HK-2 (cell line): ENCODE measurements around the gene DDX25.

Experiments used
- DNase-seq: peaks from one replicate; pipeline ENCODE4 v3.0.0-alpha.2; 2018; ENCODE audit not compliant: unreplicated experiment

The DDX25 gene

DNA sequence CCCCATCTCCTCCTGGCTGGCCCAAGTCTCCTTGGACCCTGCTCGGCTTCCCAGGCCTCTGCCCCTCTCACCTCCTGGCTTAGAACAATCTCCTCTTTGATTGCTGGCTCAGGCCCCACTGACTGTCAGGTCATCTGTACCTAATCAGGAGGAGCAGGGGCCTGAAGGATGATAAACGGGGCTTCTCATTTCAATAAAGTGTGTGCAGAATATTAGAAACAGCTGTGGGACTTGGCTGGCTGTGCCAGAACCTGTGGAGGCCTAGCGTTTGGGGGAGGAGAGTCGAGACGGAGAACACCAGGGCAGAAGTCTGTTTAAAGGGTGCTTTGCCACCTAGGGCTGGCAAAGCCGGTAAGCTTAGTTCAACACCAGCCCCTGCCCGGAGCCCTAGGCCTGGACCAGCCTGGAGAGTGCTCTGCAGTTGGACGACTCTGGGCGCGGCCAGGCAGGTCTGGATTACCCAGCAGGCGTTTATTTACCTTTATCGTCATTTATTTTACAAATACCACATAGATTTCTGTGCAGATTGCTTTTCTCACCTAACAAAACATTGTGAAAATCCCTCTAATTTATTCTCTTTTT is 31.4 kb downstream of the DDX25 start:
- DNase-seq = no peak

DNA sequence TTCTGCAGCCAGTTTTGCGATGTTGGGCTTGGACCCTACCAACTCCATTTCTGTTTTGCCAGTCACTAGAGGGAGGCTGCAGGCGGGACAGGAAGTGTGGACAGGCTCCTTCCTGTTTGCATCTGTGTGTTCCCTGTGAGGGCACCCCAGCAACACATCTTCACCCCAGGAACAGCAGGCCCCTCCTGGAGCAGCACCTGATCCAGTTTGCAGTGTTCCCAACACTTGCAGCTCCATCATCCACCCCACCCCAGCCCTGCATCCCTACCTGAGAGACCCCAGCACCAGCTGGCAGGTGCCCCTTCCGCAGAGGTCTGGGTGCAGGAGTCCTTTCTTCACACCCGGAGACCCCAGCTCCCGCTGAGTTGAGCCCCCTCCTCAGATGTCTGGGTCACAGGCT is 34.1 kb downstream of the DDX25 start:
- no peak for DNase-seq

DNA sequence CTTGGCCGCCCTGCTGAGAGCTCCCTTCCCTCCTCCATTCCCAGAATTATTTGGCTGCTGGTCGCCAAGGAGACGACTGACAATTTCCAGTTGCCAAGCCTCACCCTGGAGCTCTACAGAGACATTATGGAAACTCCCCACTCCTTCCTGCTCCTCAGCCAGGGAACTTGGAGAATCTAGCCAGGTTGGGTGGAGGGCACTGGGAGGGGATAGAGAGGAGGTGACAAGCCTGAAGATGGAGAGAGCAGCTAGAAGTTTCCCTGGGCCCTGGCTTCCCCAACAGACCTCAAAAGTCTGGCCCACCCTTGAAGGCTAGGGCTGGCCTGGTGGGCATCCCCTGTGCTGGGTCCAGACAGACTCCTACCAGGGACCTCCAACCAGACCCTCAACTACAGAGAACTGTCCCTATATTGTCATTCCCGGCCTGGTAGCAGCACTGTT is 34.8 kb downstream of the DDX25 start:
- no peak for DNase-seq

DNA sequence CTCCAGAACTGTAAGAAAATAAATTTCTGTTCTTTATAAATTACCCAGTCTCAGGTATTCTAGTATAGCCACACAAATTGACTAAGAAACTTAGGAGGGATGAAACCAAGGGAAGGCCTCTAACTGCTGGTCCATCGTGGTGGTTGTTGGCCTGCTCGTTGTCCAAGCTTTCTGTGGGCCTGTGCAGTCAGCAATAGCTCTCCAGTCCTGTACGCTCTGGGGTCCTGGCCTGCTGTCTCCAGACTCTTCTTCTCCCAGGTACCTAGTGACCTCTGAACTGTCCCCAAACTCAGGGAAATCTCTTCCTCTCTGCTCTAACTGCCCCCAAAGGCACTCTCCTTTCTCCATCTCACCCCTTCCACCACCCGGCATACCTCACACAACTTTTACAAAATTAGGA is 35.8 kb downstream of the DDX25 start:
- no peak for DNase-seq

DNA sequence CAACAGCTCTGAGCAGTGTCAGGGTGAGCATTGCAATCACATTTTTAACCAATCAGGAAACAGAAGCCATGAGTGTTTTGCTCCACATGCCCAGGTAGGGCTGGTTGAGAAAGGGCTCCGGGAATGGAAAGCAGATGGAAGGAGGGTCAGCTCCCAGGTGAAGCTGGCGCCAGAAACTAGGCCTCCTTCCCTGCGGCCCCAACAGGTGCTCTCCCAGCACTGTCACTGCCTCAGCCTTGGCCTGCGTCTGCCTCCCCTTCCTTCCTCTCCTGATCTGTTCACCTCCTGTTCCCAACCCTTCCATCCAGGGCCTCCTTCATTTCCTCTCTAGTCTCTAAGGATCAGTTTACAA is 36.9 kb downstream of the DDX25 start:
- no peak for DNase-seq

DNA sequence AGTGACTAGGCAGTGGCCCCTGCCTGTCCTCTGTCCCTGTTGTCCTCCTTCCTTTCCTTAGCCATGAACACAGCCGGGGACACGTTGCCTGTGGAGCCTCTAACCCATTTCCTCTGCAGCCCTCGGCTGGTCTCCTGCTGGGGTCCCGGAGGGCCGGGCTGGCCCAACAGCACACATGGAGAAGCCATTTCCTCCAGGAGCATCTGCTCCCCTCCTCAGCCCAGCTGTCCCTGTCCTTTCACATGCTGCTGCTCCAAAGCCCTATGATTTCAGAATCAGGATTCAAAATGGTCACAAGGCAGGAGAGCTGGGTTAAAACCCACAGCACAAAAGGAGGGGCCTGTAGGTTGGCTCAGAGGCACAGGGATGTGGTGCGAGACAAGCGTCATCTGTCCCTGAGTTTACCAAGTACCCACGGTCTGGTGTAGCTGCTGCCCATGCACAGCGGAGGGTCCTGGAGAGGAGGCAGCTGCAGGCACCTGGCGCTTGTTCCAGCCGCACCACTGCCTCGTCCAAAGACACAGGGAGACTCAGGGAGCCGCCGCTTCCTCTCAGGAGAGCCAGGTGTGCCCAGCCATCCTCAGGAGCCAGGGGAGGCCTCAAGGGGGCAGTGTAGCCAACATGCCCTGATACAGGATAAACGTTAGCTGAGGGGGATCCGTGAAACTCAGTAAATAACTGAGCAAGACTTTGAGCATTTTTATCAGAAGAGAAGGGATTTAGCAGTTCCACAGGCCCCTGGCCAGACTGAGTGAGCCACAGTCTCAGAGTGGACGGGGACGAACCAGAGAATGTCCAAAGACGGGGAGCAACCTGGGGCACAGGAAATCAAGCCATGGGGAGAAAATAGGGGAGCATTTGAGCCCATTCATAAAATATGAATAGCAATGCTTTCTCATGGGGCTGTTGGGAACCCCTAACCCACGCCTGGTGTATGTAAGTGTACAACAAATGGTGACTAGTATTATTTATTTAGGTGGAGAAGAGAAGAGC is 37.6 kb downstream of the DDX25 start:
- peak; percentile 13 for DNase-seq

DNA sequence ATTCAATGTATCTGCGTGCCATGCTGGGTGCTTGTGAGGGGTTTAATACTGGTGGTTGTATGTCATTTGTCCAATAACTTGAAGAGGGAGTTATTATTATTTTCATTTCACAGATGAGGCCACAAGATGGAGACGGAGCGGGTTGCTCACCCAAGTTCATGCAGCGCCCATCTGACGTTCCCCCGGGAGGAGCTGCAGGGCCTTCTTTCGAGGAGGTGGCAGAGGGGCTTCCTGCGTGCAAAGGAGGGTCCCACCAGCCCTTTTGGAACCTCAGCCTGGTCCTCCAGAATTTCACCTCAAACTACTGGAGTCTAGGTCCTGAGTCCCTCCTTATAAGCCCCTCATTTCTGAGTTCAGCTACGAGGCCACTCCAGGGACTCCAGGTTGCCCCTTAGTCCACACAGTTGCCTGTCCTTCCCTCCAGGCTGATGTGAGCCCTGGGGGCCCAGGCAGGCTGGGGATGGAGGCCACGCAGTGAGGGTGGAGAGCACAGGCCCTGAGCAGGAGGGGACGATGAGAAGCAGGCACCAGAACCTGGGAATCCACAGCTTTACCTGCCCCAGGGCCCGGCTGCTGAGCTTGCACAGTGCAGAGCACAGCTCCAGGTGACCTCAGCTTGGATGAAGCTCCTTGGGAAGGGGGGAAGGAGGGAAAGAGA is 38.6 kb downstream of the DDX25 start:
- no peak for DNase-seq

DNA sequence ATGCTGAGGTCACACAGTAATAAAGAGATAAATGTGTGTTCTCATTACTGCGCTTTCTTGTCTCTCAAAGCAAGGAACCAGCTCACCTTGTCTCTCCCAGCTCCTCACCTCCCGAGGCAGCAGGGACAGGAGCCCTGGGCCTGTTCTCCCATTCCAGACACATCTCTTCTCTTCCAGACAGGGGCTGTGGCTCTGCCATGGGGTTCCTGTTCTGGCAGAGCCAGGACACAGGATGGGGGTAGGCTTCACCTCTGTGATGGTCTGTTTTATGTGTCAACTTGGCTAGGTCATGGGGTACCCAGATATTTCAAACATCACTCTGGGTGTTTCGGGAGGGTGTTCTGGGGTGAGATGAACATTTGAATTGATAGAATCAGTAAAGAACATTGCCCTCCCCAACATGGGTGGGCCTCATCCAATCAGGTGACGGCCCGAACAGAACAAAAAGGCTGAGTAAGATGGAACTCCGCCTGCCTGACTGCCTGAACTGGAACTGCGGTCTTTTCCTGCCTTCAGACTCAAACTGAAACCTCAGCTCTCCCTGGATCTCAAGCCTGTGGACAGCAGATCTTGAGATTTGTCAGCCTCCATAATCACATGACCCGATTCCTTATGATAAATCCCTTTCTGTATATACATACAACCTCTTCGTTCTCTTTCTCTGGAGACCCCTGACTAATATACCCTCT is 39.5 kb downstream of the DDX25 start:
- DNase-seq = no peak

DNA sequence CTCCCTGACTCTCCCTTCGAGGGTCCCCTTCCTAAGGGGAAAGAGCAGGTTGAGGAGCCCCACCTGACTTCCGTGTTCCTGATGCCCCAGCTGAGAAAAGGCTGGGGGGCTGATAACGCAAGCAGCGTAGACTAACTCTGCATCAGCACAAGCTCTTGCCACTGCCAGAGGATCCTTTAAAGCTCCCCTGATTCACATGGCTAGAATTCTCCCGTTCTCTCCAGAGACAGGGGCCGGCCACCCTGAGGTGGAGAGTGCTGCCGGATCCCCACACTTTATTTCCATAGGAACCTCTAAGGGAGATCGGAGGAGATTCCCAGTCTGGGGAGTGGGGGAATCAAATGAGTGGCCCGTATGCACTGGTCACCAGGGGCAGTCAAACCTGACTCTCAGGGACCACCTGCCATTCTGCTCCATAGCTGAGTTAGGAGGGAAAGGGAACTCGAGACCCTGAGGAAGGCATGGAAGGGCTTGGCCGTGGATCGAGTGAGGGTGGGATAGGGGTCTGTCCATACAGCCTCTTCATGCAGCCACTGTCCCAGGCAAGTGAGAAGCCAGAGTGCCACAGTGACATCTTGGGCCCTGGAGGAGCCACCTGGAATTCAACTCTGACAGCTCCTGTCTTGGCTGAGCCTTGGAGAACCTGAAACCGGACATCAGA is 40.2 kb downstream of the DDX25 start:
- DNase-seq = no peak

DNA sequence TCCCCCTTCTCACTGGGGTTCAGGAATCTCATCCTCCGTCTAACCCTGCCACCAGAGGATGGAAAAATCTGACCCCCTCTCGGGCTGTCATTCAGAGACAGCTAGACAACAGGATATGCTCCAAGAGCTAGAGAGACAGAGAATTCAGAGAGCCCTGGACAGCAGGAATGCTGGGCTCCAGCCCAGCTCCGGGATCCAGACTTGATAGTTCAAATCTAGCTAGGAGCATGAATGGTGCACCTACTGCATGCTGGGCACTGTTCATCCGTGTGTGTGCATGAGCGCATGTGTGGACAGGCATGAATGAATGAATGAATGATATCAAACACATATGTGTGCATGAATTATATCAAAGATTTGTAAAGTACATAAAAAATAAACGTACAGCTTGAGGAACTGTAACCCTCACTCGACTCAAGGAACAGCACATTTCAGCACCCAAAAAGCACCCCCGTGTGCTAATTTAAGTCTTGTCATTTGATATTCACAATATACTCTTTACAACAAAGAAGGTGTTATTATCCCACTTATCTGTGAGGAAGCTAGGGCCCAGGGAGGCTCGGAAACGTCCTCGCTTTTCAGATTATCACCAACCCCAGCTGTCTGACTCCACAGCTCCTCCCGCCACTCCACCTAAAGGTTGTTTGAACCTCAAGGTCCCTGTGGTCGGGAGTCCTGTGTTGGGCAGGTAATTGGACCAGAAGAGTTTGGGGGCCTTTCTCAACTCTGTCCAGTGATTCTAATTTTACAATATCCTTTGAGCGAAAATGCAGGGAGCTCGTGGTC is 40.9 kb downstream of the DDX25 start:
- DNase-seq = no peak

DNA sequence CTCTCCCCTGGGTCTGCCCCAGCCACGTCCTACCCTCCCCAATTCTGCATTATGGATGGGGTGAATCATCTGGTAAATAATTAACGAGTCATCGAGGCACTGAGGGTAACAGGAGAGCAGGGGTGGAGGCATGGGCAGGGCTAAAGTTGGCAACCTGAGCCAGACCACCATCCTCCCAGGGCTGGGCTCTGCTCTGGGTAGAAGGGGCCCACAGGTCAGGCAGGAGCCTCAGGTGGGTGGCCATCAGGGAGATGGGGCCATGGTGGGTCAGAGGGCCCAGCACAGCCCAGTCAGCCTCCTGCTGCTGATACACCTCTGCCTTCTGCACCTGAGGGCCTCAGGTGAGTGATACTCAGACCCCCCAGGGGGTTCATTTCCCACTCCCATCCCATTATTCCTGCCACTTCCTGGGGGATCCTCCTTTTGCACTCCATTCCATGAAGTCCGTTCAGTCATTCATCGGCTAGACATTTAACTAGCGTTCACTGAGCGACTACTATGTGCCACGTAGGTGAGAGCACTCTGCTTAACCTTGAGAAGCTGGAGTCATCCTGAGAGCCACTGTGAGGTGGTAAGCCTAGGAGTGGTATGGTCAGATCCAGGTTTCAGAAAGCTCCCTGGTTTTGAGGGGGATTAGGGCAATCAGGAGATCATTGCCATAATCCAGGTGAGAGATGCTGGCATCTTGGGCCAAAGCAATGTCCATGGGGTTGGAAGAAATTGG is 41.7 kb downstream of the DDX25 start, which contains the start of gene VSIG10L2:
VSIG10L2 (plus strand) TSS at position 248 of the 724 bp plus-strand sequence; CDS start at position 260, 12 bp downstream.
- DNase-seq = no peak

DNA sequence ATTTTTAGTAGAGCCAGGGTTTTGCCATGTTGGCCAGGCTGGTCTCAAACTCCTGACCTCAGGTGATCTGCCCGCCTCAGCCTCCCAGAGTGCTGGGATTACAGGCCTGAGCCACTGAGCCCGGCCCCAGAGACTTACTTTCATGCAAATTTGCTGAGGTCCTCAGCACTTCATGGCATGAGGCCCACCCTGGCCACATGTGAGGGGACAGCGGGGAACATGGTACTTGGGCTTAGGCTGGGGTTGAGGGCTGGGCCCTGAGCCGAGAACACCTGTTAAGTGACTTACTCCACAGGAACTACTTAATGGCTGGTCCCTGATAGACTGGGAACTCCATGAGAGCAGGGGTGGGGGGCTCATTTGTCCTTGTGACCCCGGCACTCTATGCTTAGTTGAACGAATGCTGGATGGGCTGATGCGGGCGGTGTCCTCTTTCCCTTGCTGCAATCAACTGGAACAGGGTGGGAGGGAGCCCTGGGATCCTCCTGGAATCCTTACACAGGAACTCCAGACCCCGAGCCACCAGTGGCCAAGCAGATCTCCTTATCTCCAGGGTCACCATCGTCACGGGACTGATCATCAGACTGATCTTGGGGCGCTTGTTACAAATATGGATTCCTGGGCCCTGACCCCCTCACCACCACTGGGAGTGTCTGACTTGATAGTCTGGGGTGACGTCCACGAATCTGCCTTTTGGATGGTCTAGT is 42.6 kb downstream of the DDX25 start:
- DNase-seq = no peak

DNA sequence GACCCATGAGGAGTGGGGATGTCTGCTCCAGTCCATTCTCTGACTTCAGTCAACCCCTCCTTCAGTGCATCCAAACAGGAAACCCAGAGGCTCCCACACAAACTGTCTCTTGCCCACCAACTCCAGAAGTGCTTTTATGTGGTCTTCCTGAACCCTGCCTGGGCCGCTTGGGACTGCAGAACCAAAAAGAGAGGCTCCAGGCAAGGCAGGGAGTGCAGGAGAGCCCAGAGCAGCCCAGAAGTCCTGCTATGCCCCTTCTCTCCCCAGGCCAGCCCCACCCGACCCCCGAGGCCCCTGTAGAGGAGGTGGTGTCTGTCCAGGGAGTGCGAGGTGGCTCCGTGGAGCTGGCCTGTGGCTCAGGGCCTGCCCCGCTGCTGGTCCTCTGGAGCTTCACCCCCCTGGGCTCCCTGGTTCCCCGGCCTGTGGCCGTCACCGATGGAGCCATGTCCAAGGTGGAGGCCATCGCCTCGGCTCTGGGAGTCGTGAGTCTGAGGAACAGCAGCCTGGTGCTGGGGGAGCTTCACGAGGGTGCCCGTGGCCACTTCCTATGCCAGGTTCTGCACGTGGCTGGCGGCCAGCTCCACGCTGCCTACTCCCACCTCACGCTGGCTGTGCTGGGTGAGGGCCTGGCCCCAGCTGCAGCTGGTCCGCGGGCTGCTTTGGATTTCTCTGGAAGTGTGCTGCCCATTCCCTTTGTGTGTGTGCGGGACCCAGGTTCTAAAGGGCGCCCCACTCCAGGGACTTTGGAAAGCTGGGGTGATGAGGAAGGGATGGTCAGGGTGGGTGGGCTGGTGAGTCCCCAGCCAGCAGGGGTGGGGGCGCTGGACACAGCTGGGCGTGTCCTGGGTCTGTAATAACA is 43.3 kb downstream of the DDX25 start:
- no peak for DNase-seq

DNA sequence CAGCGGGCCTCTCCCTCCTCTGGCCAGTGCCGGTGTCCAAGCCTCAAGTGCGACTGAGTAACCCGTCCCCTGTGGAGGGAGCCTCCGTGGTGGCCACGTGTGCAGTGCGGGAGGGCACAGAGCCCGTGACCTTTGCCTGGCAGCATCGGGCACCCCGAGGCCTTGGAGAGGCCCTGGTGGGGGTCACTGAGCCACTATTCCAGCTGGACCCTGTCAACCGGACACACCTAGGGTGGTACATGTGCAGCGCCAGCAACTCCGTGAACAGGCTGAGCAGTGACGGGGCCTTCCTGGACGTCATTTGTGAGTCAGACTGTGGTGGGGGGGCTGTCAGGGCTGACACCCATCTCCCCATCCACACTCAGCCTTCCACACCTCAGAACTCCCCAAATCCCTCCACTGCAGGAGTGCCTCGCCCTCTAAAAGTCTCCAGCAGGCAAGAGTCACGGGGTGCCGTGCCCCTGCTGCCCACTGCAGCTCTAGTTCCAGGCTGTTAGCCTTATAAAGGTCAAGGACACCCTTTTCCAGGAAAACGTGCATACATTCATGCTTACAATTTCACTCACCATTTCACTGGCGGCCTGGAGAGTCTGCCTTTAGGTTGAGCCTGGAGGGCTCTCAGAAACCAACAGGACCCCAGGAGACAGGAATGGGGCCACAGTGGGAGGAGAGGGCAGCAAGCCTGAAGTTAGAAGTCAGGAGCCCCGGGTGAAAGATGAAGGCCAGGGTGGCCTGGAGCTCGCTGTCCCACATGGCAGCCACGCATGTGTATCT is 44.2 kb downstream of the DDX25 start:
- DNase-seq = no peak

DNA sequence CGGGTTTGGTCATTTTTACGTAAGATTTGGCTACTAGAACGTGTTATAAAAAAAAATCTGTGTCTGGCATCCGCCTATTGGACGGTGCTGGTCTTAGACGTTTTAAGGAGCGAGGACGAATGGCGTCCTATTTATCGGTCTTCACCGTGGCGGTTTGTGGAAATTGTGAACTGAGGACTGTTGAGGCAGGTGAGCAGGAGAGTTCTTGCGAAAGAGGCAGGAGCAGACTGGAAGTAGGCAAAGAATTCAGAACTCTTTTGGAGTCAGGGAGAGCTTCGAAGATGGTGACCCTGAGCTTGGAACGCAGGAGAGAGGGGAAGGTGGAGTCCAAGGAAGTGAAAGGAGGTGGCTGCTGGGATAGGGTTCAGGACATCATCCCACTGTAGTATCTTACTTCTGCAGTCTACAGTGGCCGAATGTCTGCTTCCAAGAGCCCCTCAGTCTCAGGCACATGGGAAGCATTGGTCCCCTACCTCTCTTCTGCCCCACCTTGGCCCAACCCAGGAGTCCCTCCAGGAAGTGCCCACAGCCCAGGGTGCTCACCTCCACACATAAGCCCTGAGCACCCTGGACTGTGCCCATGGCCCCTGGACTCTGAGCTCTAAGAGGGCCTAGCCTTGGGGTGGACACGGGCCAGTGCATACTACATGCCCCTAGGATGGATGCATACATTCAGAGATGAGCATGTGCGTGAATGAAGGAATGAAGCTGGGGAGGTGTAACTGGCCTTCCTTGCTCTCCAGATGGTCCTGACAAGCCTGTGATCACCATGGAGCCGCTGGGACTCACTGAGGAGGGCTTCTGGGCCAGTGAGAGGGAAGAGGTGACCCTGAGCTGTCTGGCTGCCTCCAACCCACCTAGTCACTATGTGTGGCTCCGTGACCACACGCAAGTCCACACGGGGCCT is 45.2 kb downstream of the DDX25 start:
- no peak for DNase-seq

DNA sequence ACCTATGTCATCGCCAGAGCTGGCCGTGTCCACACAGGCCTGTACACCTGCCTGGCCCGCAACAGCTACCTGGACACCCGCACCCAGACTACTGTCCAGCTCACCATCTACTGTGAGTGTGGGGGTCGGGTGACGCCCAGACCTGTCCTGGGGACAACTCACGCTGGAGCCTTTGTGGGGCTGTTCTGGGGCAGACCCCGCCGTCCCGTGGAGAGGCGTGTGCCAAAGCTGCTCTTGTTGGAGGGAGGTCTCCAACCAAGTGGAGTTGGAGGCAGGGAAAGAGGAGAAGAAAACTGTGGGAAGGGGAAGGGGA is 45.8 kb downstream of the DDX25 start:
- DNase-seq = no peak
